Pancreas (tissue), 10 donors: Measurements from ENCODE around the gene CDKN2B. TPM values are rescaled to one million over a fixed set of nuclear protein-coding genes. Genes with fewer than 3 reads are reported as not detected.

ENCODE experiments used
- ATAC-seq, 4 donors: fragments of 200-7000 bp; cut with Tn5 transposase; one replicate each; pipeline versions ENCODE4 v1.8.0 to v1.9.1; 2020; ENCODE audit warnings: mild to moderate bottlenecking in 4 of 4, moderate library complexity in 4 of 4
- DNase-seq, 6 donors: peaks; one replicate each; pipeline ENCODE4 v3.0.0-alpha.2; 2020
- FAIRE-seq: peaks from 2 replicates; lab custom pipeline; 2012; peaks lifted over from hg19 to GRCh38; lab: Jason Lieb, UNC
- H3K27ac ChIP-seq, 4 donors: fragments of 200-600 bp; sonication (generic); 1 replicate in 3 of 4; 2 replicates in 1 of 4; pipeline versions ENCODE4 v1.5.0 to v1.8.0; 2020
- H3K27me3 ChIP-seq, 4 donors: fragments of 200-600 bp; one replicate each; pipeline ENCODE4 v1.8.0; 2021
- H3K36me3 ChIP-seq, 3 donors: fragments of 200-600 bp; sonication (generic) in 1 of 3; one replicate each; pipeline versions ENCODE4 v1.5.0 to v1.8.0; 2020 to 2021
- H3K4me1 ChIP-seq, 3 donors: fragments of 200-600 bp; one replicate each; pipeline ENCODE4 v1.8.0; 2021
- H3K4me3 ChIP-seq, 4 donors: fragments of 200-600 bp; sonication (generic) in 2 of 4; one replicate each; pipeline versions ENCODE4 v1.5.0 to v1.8.0; 2020 to 2021
- H3K9me3 ChIP-seq, 4 donors: fragments of 200-600 bp; one replicate each; pipeline ENCODE4 v1.8.0; 2021
- WGBS, 2 donors: extraction: QIAGEN DNeasy Blood & Tissue Kit; methylation state at CpG; one replicate each; pipeline ENCODE4 v1.1.7; 2013; 5-methylcytosine and 5-hydroxymethylcytosine counted together
- intact Hi-C, 3 donors: fragments of 100-400 bp; cut with DNase I; formaldehyde crosslinking; loops; one replicate each; pipeline versions ENCODE4 v1.11.1 to v1.14.2; 2022
- polyA plus RNA-seq, 2 donors: library from polyadenylated mRNA; stranded (reverse); fragments of 200-250 nt; gene quantifications; one replicate each; pipeline ENCODE4 v1.2.3, GENCODE V29; 2013
- total RNA-seq, 6 donors: library from RNA; stranded (reverse); fragmentation: NEBNext Ultra II Directional in 4 of 6; extraction: Animal tissue kit (Norgen Biotek cat#: 25700) in 4 of 6; gene quantifications; one replicate each; pipeline versions ENCODE4 v1.2.1 to v1.2.4, GENCODE V29; 2021 to 2023
- TF ChIP-seq, protein P1 (sequence below), 4 donors: fragments of 200-600 bp; sonication (generic) in 3 of 4; IDR thresholded peaks; one replicate each; pipeline versions ENCODE4 v1.5.0 to v1.8.0; 2021; ENCODE audit warnings: antibody characterized with exemption in 4 of 4
- donor health status: healthy with polysubstance abuse.
- donor health status: DM: no; HTN: no; CAD: no; lungs with moderate emphysema.
- donor health status: DM: no; HTN: no; CAD: no.
- donor health status: control.
- donor health status: control.
- donor health status: Bipolar disorder and iron deficiency.
- donor health status: DM: yes; HTN: yes; CAD: no.
- donor health status: DM: no; HTN: no; CAD: no.
- donor health status: DM: no; HTN: no; CAD: no.
- donor health status: DM: yes; HTN: yes; CAD: no.

Gene CDKN2B
- total and polyA plus RNA-seq, 8 donors: 0.59 to 13.9 (median 2.1) TPM

DNA sequence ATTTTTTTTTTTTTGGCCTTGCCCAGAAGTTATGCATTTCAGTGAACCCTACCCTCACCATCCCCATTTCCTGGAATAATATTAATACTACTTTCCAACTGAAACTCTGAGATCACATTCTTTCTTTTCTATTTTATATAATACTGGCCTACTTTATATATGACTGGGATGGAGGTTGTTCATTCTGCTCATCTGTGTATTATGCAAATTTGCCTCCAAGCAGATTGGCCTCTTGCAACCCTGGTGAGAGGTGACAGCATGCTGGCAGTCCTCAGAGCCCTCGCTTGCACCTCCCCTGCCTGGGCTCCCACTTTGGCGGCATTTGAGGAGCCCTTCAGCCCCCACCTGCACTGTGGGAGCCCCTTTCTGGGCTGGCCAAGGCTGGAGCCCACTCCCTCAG is 50.3 kb downstream of the CDKN2B start:
- Histone ChIP-seq H3K9me3 (no peaks in the 10 kb centered on the region), H3K36me3 (no peaks in the 10 kb centered on the region), H3K4me3 (no peak overlapping the region), H3K27me3 (peaks cover 0 to 9% (median 3%) of the 10 kb centered on the region in 4 donors), H3K4me1 (no peaks in the 10 kb centered on the region), H3K27ac (no peak overlapping the region)
- intact Hi-C loops: no loop called here
- DNase-seq: no peak
- WGBS, 2 donors: 76 to 77% methylated on average over 2 of the region's 2 CpGs
- TF ChIP-seq, protein P1, sequence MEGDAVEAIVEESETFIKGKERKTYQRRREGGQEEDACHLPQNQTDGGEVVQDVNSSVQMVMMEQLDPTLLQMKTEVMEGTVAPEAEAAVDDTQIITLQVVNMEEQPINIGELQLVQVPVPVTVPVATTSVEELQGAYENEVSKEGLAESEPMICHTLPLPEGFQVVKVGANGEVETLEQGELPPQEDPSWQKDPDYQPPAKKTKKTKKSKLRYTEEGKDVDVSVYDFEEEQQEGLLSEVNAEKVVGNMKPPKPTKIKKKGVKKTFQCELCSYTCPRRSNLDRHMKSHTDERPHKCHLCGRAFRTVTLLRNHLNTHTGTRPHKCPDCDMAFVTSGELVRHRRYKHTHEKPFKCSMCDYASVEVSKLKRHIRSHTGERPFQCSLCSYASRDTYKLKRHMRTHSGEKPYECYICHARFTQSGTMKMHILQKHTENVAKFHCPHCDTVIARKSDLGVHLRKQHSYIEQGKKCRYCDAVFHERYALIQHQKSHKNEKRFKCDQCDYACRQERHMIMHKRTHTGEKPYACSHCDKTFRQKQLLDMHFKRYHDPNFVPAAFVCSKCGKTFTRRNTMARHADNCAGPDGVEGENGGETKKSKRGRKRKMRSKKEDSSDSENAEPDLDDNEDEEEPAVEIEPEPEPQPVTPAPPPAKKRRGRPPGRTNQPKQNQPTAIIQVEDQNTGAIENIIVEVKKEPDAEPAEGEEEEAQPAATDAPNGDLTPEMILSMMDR (IDR thresholded peaks at IDR 0.05): no peak
- ATAC-seq: no peak
- FAIRE-seq: no peak

Other genes with a start within 250 kb of the CDKN2B start
- 10 to 100 TPM; 13.3 to 26.7 (median 18.6) TPM for gene MTAP, start 206.7 kb downstream of the CDKN2B start, total RNA-seq
- 1 to 10 TPM; 4.7 to 6.5 TPM for gene MTAP, start 206.7 kb downstream of the CDKN2B start, polyA plus RNA-seq
- gene CDKN2A, start 14.9 kb downstream of the CDKN2B start, total RNA-seq: 1 to 10 TPM in 5 of 6 donors, under 1 TPM in 1; 0.31 to 5.7 (median 2.1) TPM
- gene CDKN2A, start 14.9 kb downstream of the CDKN2B start, polyA plus RNA-seq: 1 to 10 TPM; 2.1 to 4.3 TPM
- gene CDKN2B-AS1, start 14.5 kb downstream of the CDKN2B start, total RNA-seq: under 1 TPM in 4 of 6 donors, not detected in 2; 0.24 to 0.66 (median 0.44) TPM
- gene CDKN2B-AS1, start 14.5 kb downstream of the CDKN2B start, polyA plus RNA-seq: under 1 TPM in 1 of 2 donors, not detected in 1; 0.92 TPM